Spleen (tissue), 7 donors: Measurements from ENCODE around the gene DCAF4.

Experiments used
- POLR2A ChIP-seq, 3 donors: fragments of 450-650 bp; IDR thresholded peaks; one replicate each; pipeline ENCODE4 v1.5.1; 2017; ENCODE audit warnings: antibody characterized with exemption in 3 of 3, mild to moderate bottlenecking in 1 of 3
- POLR2AphosphoS5 ChIP-seq, 3 donors: sonication (generic); formaldehyde crosslinking; IDR thresholded peaks; one replicate each; pipeline ENCODE4 v1.5.1; 2017; ENCODE audit warnings: antibody characterized with exemption in 3 of 3
- TF ChIP-seq, protein P1 (sequence below), 11 experiments: fragments of 200-600 bp in 7 of 11; fragments of 450-650 bp in 4 of 11; sonication (generic) in 4 of 11; IDR thresholded peaks in 8 of 11; conservative IDR thresholded peaks in 3 of 11; 1 replicate in 7 of 11; 2 replicates in 4 of 11; pipeline versions ENCODE4 v1.4.0 to v1.8.0; 2016 to 2021; ENCODE audit warnings: antibody characterized with exemption in 11 of 11, inconsistent platforms in 4 of 11, mild to moderate bottlenecking in 1 of 11
- donor health status: DM: no; HTN: no; CAD: no; lungs with moderate emphysema.
- donor health status: DM: no; HTN: no; CAD: no.
- donor health status: DM: no; HTN: no; CAD: no.

- TF ChIP-seq, protein P1, sequence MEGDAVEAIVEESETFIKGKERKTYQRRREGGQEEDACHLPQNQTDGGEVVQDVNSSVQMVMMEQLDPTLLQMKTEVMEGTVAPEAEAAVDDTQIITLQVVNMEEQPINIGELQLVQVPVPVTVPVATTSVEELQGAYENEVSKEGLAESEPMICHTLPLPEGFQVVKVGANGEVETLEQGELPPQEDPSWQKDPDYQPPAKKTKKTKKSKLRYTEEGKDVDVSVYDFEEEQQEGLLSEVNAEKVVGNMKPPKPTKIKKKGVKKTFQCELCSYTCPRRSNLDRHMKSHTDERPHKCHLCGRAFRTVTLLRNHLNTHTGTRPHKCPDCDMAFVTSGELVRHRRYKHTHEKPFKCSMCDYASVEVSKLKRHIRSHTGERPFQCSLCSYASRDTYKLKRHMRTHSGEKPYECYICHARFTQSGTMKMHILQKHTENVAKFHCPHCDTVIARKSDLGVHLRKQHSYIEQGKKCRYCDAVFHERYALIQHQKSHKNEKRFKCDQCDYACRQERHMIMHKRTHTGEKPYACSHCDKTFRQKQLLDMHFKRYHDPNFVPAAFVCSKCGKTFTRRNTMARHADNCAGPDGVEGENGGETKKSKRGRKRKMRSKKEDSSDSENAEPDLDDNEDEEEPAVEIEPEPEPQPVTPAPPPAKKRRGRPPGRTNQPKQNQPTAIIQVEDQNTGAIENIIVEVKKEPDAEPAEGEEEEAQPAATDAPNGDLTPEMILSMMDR (IDR thresholded peaks at IDR 0.05 in 8 of 11, conservative IDR thresholded peaks at IDR 0.05 in 3 of 11): no peak
- TF ChIP-seq POLR2A (IDR thresholded peaks at IDR 0.05) (no peak), POLR2AphosphoS5 (IDR thresholded peaks at IDR 0.05) (no peak)
Observed at GRCh38 chr14:72904218-72904617, 22.0 kb upstream of the DCAF4 start.
